Measurements from ENCODE around the gene DCST2.

The DCST2 gene

GRCh38 chr1:155026588-155026987 is 7.0 kb downstream of the DCST2 start:
- Histone ChIP-seq H3K36me3 (ENCODE audit: control insufficient read depth in 4 of 4, insufficient read depth in 4 of 4, low read length in 3 of 4) (no peaks in the 10 kb centered on the region), H3K9me3 (ENCODE audit: control extremely low read depth in 1 of 5, control insufficient read depth in 4 of 5, insufficient read depth in 2 of 5, low read depth in 1 of 5, low read length in 4 of 5) (no peaks in the 10 kb centered on the region), H3K4me3 (ENCODE audit: control insufficient read depth in 1 of 7, extremely low read depth in 1 of 7, insufficient read depth in 4 of 7, low read depth in 2 of 7, low read length in 6 of 7) (no peak overlapping the region), H3K27ac (ENCODE audit: insufficient read depth in 1 of 2, low read depth in 1 of 2, low read length in 2 of 2, poor library complexity in 1 of 2, severe bottlenecking in 2 of 2) (no peak overlapping the region), H3K4me1 (ENCODE audit: control extremely low read depth in 1 of 4, control insufficient read depth in 4 of 4, insufficient read depth in 4 of 4, low read length in 3 of 4) (peaks cover 0 to 4% (median 0%) of the 10 kb centered on the region in 4 experiments), H3K27me3 (replicated peaks in 2 of 5; ENCODE audit: control insufficient read depth in 4 of 5, insufficient read depth in 5 of 5, low read length in 4 of 5) (no peaks in the 10 kb centered on the region)
- CTCF ChIA-PET, result interaction anchor here (0.9 to 1.4 kb wide), 2 partner anchors 9 to 44 kb away, joined by 5 read pairs; no protein-coding TSS in a partner anchor
- POLR2A ChIA-PET, result no interaction called here
- 94% methylated on average over 6 of the region's 6 CpGs for WGBS (ENCODE audit: insufficient coverage)
- DNase-seq, result peak in 1 of 3 donors; percentile 21

- Histone ChIP-seq H3K4me1 (ENCODE audit: control extremely low read depth in 1 of 4, control insufficient read depth in 4 of 4, insufficient read depth in 4 of 4, low read length in 3 of 4) (peaks cover 0 to 4% (median 0%) of the 10 kb centered on the region in 4 experiments), H3K4me3 (ENCODE audit: control insufficient read depth in 1 of 7, extremely low read depth in 1 of 7, insufficient read depth in 4 of 7, low read depth in 2 of 7, low read length in 6 of 7) (no peak overlapping the region), H3K27ac (ENCODE audit: insufficient read depth in 1 of 2, low read depth in 1 of 2, low read length in 2 of 2, poor library complexity in 1 of 2, severe bottlenecking in 2 of 2) (no peak overlapping the region), H3K27me3 (replicated peaks in 2 of 5; ENCODE audit: control insufficient read depth in 4 of 5, insufficient read depth in 5 of 5, low read length in 4 of 5) (no peaks in the 10 kb centered on the region), H3K9me3 (ENCODE audit: control extremely low read depth in 1 of 5, control insufficient read depth in 4 of 5, insufficient read depth in 2 of 5, low read depth in 1 of 5, low read length in 4 of 5) (no peaks in the 10 kb centered on the region), H3K36me3 (ENCODE audit: control insufficient read depth in 4 of 4, insufficient read depth in 4 of 4, low read length in 3 of 4) (no peaks in the 10 kb centered on the region)
- 90% methylated on average over 8 of the region's 9 CpGs for WGBS (ENCODE audit: insufficient coverage)
- POLR2A ChIA-PET, result no interaction called here
- CTCF ChIA-PET, result interaction anchor here (0.7 to 1.4 kb wide), 3 partner anchors 8 to 18 kb away, joined by 3 to 5 read pairs (median 3); no protein-coding TSS in a partner anchor
- no peak for DNase-seq
Observed at GRCh38 chr1:155026154-155026553, 7.4 kb downstream of the DCST2 start.

GRCh38 chr1:155024315-155024714 is 9.3 kb downstream of the DCST2 start:
- ChIA-PET CTCF (interaction anchor here (10.1 kb wide), 1 partner anchor 19 kb away, joined by 159 read pairs; no protein-coding TSS in a partner anchor), POLR2A (no interaction called here)
- H3K4me1 ChIP-seq (ENCODE audit: control extremely low read depth in 1 of 4, control insufficient read depth in 4 of 4, insufficient read depth in 4 of 4, low read length in 3 of 4), result peaks cover 0 to 4% (median 0%) of the 10 kb centered on the region in 4 experiments
- no peak for DNase-seq
- H3K27ac ChIP-seq (ENCODE audit: insufficient read depth in 1 of 2, low read depth in 1 of 2, low read length in 2 of 2, poor library complexity in 1 of 2, severe bottlenecking in 2 of 2), result no peak overlapping the region
- H3K27me3 ChIP-seq (replicated peaks in 2 of 5; ENCODE audit: control insufficient read depth in 4 of 5, insufficient read depth in 5 of 5, low read length in 4 of 5), result no peaks in the 10 kb centered on the region
- no peaks in the 10 kb centered on the region for H3K36me3 ChIP-seq (ENCODE audit: control insufficient read depth in 4 of 4, insufficient read depth in 4 of 4, low read length in 3 of 4)
- no peak overlapping the region for H3K4me3 ChIP-seq (ENCODE audit: control insufficient read depth in 1 of 7, extremely low read depth in 1 of 7, insufficient read depth in 4 of 7, low read depth in 2 of 7, low read length in 6 of 7)
- WGBS (ENCODE audit: insufficient coverage), result 96% methylated on average over 8 of the region's 9 CpGs
- H3K9me3 ChIP-seq (ENCODE audit: control extremely low read depth in 1 of 5, control insufficient read depth in 4 of 5, insufficient read depth in 2 of 5, low read depth in 1 of 5, low read length in 4 of 5), result no peaks in the 10 kb centered on the region

- Histone ChIP-seq H3K36me3 (ENCODE audit: control insufficient read depth in 4 of 4, insufficient read depth in 4 of 4, low read length in 3 of 4) (no peaks in the 10 kb centered on the region), H3K4me1 (ENCODE audit: control extremely low read depth in 1 of 4, control insufficient read depth in 4 of 4, insufficient read depth in 4 of 4, low read length in 3 of 4) (peaks cover 0 to 4% (median under 1%) of the 10 kb centered on the region in 4 experiments), H3K27me3 (replicated peaks in 2 of 5; ENCODE audit: control insufficient read depth in 4 of 5, insufficient read depth in 5 of 5, low read length in 4 of 5) (no peaks in the 10 kb centered on the region), H3K4me3 (ENCODE audit: control insufficient read depth in 1 of 7, extremely low read depth in 1 of 7, insufficient read depth in 4 of 7, low read depth in 2 of 7, low read length in 6 of 7) (no peak overlapping the region), H3K9me3 (ENCODE audit: control extremely low read depth in 1 of 5, control insufficient read depth in 4 of 5, insufficient read depth in 2 of 5, low read depth in 1 of 5, low read length in 4 of 5) (no peaks in the 10 kb centered on the region), H3K27ac (ENCODE audit: insufficient read depth in 1 of 2, low read depth in 1 of 2, low read length in 2 of 2, poor library complexity in 1 of 2, severe bottlenecking in 2 of 2) (no peak overlapping the region)
- CTCF ChIA-PET, result interaction anchor here (1.1 to 10.1 kb wide), 5 partner anchors 9 to 62 kb away, joined by 3 to 159 read pairs (median 4); no protein-coding TSS in a partner anchor
- no peak for DNase-seq
- POLR2A ChIA-PET, result no interaction called here
- WGBS (ENCODE audit: insufficient coverage), result 97% methylated on average over 5 of the region's 5 CpGs
Observed at GRCh38 chr1:155023627-155024026, 10.0 kb downstream of the DCST2 start.

DNA sequence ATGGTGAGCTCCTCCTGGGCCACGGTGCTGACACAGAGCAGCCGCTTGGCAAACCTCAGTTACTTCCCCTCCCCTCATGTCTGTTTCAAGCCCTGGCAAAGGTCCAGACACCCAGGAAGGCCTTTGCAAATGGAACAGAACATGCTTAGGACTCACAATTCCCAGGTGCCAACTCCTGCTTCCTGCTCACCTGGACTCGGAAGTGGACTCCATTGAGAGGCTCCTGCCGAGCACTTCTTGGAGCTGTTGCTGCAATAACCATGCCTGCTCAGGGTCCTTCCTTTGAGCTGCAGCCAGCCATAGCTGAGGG is 10.7 kb downstream of the DCST2 start:
- 80% methylated on average over 4 of the region's 4 CpGs for WGBS (ENCODE audit: insufficient coverage)
- no peaks in the 10 kb centered on the region for H3K9me3 ChIP-seq (ENCODE audit: control extremely low read depth in 1 of 5, control insufficient read depth in 4 of 5, insufficient read depth in 2 of 5, low read depth in 1 of 5, low read length in 4 of 5)
- H3K27me3 ChIP-seq (replicated peaks in 2 of 5; ENCODE audit: control insufficient read depth in 4 of 5, insufficient read depth in 5 of 5, low read length in 4 of 5), result no peaks in the 10 kb centered on the region
- H3K4me3 ChIP-seq (ENCODE audit: control insufficient read depth in 1 of 7, extremely low read depth in 1 of 7, insufficient read depth in 4 of 7, low read depth in 2 of 7, low read length in 6 of 7), result no peak overlapping the region
- DNase-seq, result no peak
- ChIA-PET CTCF (interaction anchor here (0.9 to 12.4 kb wide), 11 partner anchors 8 to 62 kb away, joined by 3 to 233 read pairs (median 4); partner anchors contain the start of genes LENEP, SHC1 and ZBTB7B), POLR2A (no interaction called here)
- no peak overlapping the region for H3K27ac ChIP-seq (ENCODE audit: insufficient read depth in 1 of 2, low read depth in 1 of 2, low read length in 2 of 2, poor library complexity in 1 of 2, severe bottlenecking in 2 of 2)
- no peaks in the 10 kb centered on the region for H3K36me3 ChIP-seq (ENCODE audit: control insufficient read depth in 4 of 4, insufficient read depth in 4 of 4, low read length in 3 of 4)
- H3K4me1 ChIP-seq (ENCODE audit: control extremely low read depth in 1 of 4, control insufficient read depth in 4 of 4, insufficient read depth in 4 of 4, low read length in 3 of 4), result peaks cover 0 to 8% (median 5%) of the 10 kb centered on the region in 4 experiments

GRCh38 chr1:155022136-155022926 is 11.2 kb downstream of the DCST2 start:
- CTCF ChIA-PET, result interaction anchor here (0.9 to 12.4 kb wide), 12 partner anchors 8 to 63 kb away, joined by 3 to 233 read pairs (median 4); partner anchors contain the start of genes LENEP, SHC1 and ZBTB7B

More at GRCh38 chr1:155022136-155022926, 11.2 kb downstream of the DCST2 start:
- Histone ChIP-seq H3K4me3 (ENCODE audit: control insufficient read depth in 1 of 7, extremely low read depth in 1 of 7, insufficient read depth in 4 of 7, low read depth in 2 of 7, low read length in 6 of 7) (no peak overlapping the region), H3K27me3 (replicated peaks in 2 of 5; ENCODE audit: control insufficient read depth in 4 of 5, insufficient read depth in 5 of 5, low read length in 4 of 5) (no peaks in the 10 kb centered on the region), H3K9me3 (ENCODE audit: control extremely low read depth in 1 of 5, control insufficient read depth in 4 of 5, insufficient read depth in 2 of 5, low read depth in 1 of 5, low read length in 4 of 5) (no peaks in the 10 kb centered on the region), H3K4me1 (ENCODE audit: control extremely low read depth in 1 of 4, control insufficient read depth in 4 of 4, insufficient read depth in 4 of 4, low read length in 3 of 4) (peaks cover 0 to 13% (median 10%) of the 10 kb centered on the region in 4 experiments), H3K27ac (ENCODE audit: insufficient read depth in 1 of 2, low read depth in 1 of 2, low read length in 2 of 2, poor library complexity in 1 of 2, severe bottlenecking in 2 of 2) (no peak overlapping the region), H3K36me3 (ENCODE audit: control insufficient read depth in 4 of 4, insufficient read depth in 4 of 4, low read length in 3 of 4) (no peaks in the 10 kb centered on the region)
- POLR2A ChIA-PET, result no interaction called here
- 95% methylated on average over 4 of the region's 8 CpGs for WGBS (ENCODE audit: insufficient coverage)
- no peak for DNase-seq
